Mucosa of descending colon (tissue), 3 donors: ENCODE results near the gene SNX6. TPM values are rescaled to one million over a fixed set of nuclear protein-coding genes. Genes with fewer than 3 reads are reported as not detected.
"Not testable (repeated sequence)": the region's sequence is repeated elsewhere in the genome, so short reads cannot be mapped to it uniquely, and the experiment has no call there.

Experiments used
- ATAC-seq: fragments of 200-7000 bp; cut with Tn5 transposase; one replicate; pipeline ENCODE4 v1.9.1; 2020; ENCODE audit warnings: mild to moderate bottlenecking, moderate library complexity
- DNase-seq, 3 donors: peaks; one replicate each; pipeline ENCODE4 v3.0.0-alpha.2; 2020
- H3K36me3 ChIP-seq: fragments of 200-600 bp; one replicate; pipeline ENCODE4 v1.8.0; 2021; ENCODE audit warnings: low read depth, mild to moderate bottlenecking
- H3K4me1 ChIP-seq: fragments of 200-600 bp; one replicate; pipeline ENCODE4 v1.8.0; 2021; ENCODE audit warnings: low read depth, mild to moderate bottlenecking
- H3K4me3 ChIP-seq: fragments of 200-600 bp; one replicate; pipeline ENCODE4 v1.8.0; 2021; ENCODE audit warnings: mild to moderate bottlenecking
- H3K9me3 ChIP-seq: fragments of 200-600 bp; one replicate; pipeline ENCODE4 v1.8.0; 2021; ENCODE audit warnings: mild to moderate bottlenecking
- intact Hi-C, 2 donors: fragments of 100-400 bp; cut with DNase I in 1 of 2; cut with micrococcal nuclease in 1 of 2; formaldehyde crosslinking; loops; one replicate each; pipeline versions ENCODE4 v1.11.0 to v1.11.1; 2022; cut with DNase I, micrococcal nuclease
- total RNA-seq, 3 donors: library from RNA; stranded (reverse); fragmentation: NEBNext Ultra II Directional in 2 of 3; extraction: Animal tissue kit (Norgen Biotek cat#: 25700) in 2 of 3; gene quantifications; one replicate each; pipeline versions ENCODE4 v1.2.1 to v1.2.4, GENCODE V29; 2021 to 2023
- TF ChIP-seq, protein P1 (sequence below): fragments of 200-600 bp; IDR thresholded peaks from one replicate; pipeline ENCODE4 v1.8.0; 2022; ENCODE audit warnings: antibody characterized with exemption, mild to moderate bottlenecking
- donor health status: DM: no; HTN: no; CAD: no; lungs with moderate emphysema.
- donor health status: DM: no; HTN: no; CAD: no.
- donor health status: DM: no; HTN: yes; CAD: no.

The SNX6 gene
- total RNA-seq, 3 donors from 2014 or later, result 70.9 to 79.9 (median 75.7) TPM

DNA sequence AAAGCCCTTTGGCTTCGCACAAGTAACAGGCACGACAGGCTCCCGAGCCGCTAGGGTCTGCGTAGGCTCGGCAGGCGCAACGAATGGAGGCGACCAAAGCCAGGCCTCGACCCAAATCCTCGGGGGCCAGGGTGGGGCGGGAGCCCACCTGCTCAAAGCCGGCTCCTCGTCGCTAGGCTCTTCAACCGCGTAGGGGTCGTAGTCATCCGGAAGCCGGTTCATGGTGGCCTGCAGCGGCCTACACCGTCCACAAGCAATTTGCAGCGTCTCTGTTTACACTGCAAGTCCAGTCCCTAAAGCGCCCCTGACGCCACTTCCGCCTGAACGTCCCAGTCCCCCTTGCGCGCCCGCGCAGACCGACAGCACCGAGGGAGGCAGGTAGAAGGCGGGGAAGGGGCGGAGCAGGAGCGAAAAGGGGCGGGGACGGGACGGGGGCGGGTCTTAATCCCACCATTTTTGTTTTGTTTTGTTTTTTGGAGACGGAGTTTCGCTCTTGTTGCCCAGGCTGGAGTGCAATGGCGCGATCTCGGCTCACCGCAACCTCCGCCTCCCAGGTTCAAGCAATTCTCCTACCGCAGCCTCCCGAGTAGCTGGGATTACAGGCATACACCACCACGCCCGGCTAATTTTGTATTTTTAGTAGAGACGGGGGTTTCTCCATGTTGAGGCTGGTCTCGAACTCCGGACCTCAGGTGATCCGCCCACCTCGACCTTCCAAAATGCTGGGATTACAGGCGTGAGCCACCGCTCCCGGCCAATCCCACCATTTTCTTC lies 90.4 kb downstream of the SNX6 start, which contains the start of gene EAPP:
EAPP (minus strand) TSS at position 295 of the 774 bp plus-strand sequence; CDS start at position 222, 73 bp downstream.
- H3K9me3 ChIP-seq, result no peaks in the 10 kb centered on the region
- H3K36me3 ChIP-seq, result no peaks in the 10 kb centered on the region
- peak within 1 kb of the TSS; percentile 64 for H3K4me3 ChIP-seq
- intact Hi-C loops, result no loop called here
- DNase-seq, result peak; percentile 98 to 99 (median 98)
- ATAC-seq, result peak; percentile 99
- TF ChIP-seq, protein P1, sequence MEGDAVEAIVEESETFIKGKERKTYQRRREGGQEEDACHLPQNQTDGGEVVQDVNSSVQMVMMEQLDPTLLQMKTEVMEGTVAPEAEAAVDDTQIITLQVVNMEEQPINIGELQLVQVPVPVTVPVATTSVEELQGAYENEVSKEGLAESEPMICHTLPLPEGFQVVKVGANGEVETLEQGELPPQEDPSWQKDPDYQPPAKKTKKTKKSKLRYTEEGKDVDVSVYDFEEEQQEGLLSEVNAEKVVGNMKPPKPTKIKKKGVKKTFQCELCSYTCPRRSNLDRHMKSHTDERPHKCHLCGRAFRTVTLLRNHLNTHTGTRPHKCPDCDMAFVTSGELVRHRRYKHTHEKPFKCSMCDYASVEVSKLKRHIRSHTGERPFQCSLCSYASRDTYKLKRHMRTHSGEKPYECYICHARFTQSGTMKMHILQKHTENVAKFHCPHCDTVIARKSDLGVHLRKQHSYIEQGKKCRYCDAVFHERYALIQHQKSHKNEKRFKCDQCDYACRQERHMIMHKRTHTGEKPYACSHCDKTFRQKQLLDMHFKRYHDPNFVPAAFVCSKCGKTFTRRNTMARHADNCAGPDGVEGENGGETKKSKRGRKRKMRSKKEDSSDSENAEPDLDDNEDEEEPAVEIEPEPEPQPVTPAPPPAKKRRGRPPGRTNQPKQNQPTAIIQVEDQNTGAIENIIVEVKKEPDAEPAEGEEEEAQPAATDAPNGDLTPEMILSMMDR, result no peak
- H3K4me1 ChIP-seq, result peaks cover 10% of the 10 kb centered on the region

DNA sequence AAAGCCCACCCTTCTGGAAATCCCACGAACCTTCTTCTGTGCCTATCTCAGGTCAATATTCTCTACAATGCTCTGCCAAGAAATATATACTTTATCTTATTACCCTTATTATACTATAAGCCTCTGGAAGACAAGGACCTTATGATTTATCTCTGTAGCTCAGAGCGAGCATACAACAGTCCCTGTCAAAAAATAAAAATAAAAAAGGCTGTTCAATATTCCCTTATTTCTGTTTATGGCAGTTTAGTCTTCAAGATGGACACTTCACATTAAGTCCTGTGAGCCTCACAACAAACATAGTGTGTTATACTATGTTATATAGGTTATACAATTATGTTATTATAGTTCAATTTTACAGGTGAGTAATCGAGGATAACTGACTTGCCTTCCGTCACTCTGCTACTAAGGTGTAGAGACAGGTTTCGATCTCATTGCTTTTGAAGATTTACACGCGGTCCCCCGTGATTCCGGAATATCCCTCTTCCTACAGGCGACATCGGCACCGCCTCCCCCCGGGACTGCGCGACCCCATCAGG lies 91.0 kb downstream of the SNX6 start:
- TF ChIP-seq, protein P1, result no peak
- Histone ChIP-seq H3K36me3 (no peaks in the 10 kb centered on the region), H3K9me3 (no peaks in the 10 kb centered on the region), H3K4me3 (peak overlapping the region; percentile 64), H3K4me1 (peaks cover 10% of the 10 kb centered on the region)
- DNase-seq (no peak), ATAC-seq (peak; percentile 46)
- intact Hi-C loops, result no loop called here

DNA sequence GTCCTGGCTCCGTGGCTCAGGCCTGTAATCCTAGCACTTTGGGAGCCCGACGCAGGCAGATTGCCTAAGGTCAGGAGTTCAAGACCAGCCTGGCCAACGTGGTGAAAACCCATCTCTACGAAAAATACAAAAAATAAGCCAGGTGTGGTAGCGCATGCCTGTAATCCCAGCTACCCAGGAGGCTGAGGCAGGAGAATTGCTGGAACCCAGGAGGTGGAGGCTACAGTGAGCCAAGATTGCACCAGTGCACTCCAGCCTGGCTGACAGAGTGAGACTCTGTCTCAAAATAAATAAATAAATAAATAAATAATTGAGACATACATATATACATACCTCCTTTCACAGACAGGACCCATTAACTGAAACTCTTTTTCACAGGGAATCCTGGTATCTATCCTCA lies 91.9 kb downstream of the SNX6 start:
- H3K9me3 ChIP-seq, H3K4me3 ChIP-seq, H3K36me3 ChIP-seq, intact Hi-C loops, ATAC-seq, H3K4me1 ChIP-seq: not testable (repeated sequence)
- DNase-seq, result peak in 2 of 3 donors; percentile 47

DNA sequence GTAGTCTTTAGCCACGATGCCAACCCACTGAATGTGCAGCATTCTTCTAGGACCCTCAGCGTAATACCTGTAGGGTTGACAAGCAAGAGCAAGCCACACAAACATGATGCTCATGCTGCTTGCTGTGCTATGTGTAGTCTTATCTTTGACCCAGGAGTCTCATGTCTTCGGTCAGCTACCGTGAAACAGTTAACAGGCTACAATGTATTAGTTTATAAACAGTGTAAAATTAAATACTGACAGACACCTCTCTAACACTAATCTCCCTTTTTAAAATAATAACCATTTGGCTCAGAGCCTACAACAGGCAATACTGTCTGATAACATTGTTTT lies 92.3 kb downstream of the SNX6 start:
- Histone ChIP-seq H3K36me3 (peaks cover 4% of the 10 kb centered on the region), H3K4me1 (peaks cover 10% of the 10 kb centered on the region), H3K4me3 (no peak overlapping the region), H3K9me3 (no peaks in the 10 kb centered on the region)
- DNase-seq, result peak in 1 of 3 donors; percentile 11
- intact Hi-C loops, result no loop called here
- no peak for ATAC-seq
- TF ChIP-seq, protein P1, result no peak

DNA sequence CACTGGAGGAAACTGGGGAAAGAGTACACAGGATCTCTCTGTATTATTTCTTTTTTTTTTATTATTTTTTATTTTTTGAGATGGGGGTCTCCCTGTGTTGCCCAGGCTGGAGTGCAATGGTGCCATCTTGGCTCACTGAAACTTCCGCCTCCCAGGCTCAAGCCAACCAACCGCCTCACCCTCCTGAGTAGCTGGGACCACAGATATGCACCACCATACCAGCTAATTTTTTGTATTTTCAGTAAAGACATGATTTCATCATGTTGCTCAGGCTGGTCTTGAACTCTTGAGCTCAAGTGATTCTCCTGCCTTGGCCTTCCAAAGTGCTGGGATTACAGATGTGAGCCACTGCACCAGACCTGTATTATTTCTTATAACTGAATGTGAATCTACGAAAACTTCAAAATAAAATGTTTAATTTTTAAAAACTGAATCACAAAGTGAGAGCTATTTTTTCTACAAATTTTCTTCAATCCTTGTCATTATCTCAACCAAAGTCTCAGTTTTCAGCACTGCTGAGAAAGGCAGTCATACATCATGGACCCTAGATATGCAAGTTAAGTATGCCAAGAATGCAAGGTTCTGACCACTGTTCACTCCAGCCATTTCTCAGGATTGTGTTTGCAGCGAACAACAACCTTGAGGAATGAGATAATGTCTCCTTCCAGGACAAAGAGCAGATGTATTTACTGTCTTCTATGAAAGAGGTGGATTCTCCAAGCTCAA lies 92.8 kb downstream of the SNX6 start:
- no peak for ATAC-seq
- intact Hi-C loops, result no loop called here
- H3K4me3 ChIP-seq, result no peak overlapping the region

More for the DNA sequence above, 92.8 kb downstream of the SNX6 start:
- Histone ChIP-seq H3K4me1 (peaks cover 10% of the 10 kb centered on the region), H3K36me3 (peaks cover 10% of the 10 kb centered on the region), H3K9me3 (no peaks in the 10 kb centered on the region)
- peak in 1 of 3 donors; percentile 2 for DNase-seq
- TF ChIP-seq, protein P1, result no peak
